Thyroid gland (tissue), 4 donors: Measurements from ENCODE around the gene ZSWIM6. TPM values are rescaled to one million over a fixed set of nuclear protein-coding genes. Genes with fewer than 3 reads are reported as not detected.

ENCODE experiments used
- DNase-seq, 2 donors: peaks; one replicate each; pipeline ENCODE4 v3.0.0-alpha.2; 2019
- H3K27ac ChIP-seq, 3 donors: fragments of 200-600 bp; sonication (generic); 1 replicate in 2 of 3; 2 replicates in 1 of 3; pipeline ENCODE4 v1.5.1; 2016 to 2019; ENCODE audit warnings: mild to moderate bottlenecking in 1 of 3, moderate library complexity in 1 of 3
- H3K27me3 ChIP-seq: fragments of 200-600 bp; sonication (generic); one replicate; pipeline ENCODE4 v1.5.1; 2019
- H3K36me3 ChIP-seq, 2 donors: fragments of 200-600 bp; sonication (generic); one replicate each; pipeline ENCODE4 v1.5.1; 2016 to 2019
- H3K4me1 ChIP-seq, 2 donors: fragments of 200-600 bp; sonication (generic); one replicate each; pipeline ENCODE4 v1.5.1; 2017 to 2019
- H3K4me3 ChIP-seq, 3 donors: fragments of 200-600 bp; sonication (generic); replicated peaks in 1 of 3; 1 replicate in 2 of 3; 2 replicates in 1 of 3; pipeline ENCODE4 v1.5.1; 2016; ENCODE audit warnings: mild to moderate bottlenecking in 1 of 3
- H3K9me3 ChIP-seq: fragments of 200-600 bp; sonication (generic); one replicate; pipeline ENCODE4 v1.5.1; 2017
- POLR2A ChIP-seq, 2 donors: fragments of 450-650 bp; IDR thresholded peaks; one replicate each; pipeline ENCODE4 v1.6.1; 2017; ENCODE audit warnings: antibody characterized with exemption in 2 of 2, mild to moderate bottlenecking in 2 of 2, moderate library complexity in 1 of 2
- WGBS, 2 donors: methylation state at CpG; one replicate each; pipeline ENCODE4 v1.1.5; 2017; 5-methylcytosine and 5-hydroxymethylcytosine counted together
- intact Hi-C: fragments of 100-400 bp; cut with DNase I; formaldehyde crosslinking; loops from one replicate; pipeline ENCODE4 v1.15.1; 2023
- total RNA-seq, 4 donors: library from RNA; depleted of rRNA; stranded (reverse); fragments of >200 nt; gene quantifications; one replicate each; pipeline ENCODE4 v1.2.3, GENCODE V29; 2016
- TF ChIP-seq, protein P1 (sequence below), 6 experiments: fragments of 200-600 bp in 3 of 6; fragments of 450-650 bp in 3 of 6; sonication (generic) in 3 of 6; IDR thresholded peaks; one replicate each; pipeline ENCODE4 v1.5.1; 2016 to 2019; ENCODE audit warnings: antibody characterized with exemption in 6 of 6, mild to moderate bottlenecking in 2 of 6, inconsistent platforms in 1 of 6, moderate library complexity in 1 of 6

Gene ZSWIM6
- total RNA-seq, 4 donors from 2014 or later, result 11.8 to 20.1 (median 14.5) TPM

DNA sequence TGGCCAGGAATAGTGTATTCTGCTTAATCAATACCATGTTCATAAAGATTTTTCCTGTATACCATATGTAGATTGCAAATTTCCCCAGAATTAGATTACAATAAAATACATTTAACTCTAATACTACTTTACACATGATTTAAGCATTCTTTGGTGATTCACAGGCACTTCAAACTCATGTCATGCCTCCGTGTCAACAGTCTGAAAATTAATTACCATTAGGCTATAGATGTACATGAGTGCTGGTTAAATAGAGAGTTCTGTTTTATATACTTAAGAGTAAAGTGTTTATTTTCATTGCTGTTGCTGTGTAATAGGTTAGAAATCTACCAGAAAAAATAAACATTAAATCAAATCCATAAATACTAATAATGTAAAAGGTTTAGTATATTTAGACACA lies 159.8 kb downstream of the ZSWIM6 start:
- TF ChIP-seq POLR2A (IDR thresholded peaks at IDR 0.05), result no peak
- TF ChIP-seq, protein P1, sequence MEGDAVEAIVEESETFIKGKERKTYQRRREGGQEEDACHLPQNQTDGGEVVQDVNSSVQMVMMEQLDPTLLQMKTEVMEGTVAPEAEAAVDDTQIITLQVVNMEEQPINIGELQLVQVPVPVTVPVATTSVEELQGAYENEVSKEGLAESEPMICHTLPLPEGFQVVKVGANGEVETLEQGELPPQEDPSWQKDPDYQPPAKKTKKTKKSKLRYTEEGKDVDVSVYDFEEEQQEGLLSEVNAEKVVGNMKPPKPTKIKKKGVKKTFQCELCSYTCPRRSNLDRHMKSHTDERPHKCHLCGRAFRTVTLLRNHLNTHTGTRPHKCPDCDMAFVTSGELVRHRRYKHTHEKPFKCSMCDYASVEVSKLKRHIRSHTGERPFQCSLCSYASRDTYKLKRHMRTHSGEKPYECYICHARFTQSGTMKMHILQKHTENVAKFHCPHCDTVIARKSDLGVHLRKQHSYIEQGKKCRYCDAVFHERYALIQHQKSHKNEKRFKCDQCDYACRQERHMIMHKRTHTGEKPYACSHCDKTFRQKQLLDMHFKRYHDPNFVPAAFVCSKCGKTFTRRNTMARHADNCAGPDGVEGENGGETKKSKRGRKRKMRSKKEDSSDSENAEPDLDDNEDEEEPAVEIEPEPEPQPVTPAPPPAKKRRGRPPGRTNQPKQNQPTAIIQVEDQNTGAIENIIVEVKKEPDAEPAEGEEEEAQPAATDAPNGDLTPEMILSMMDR (IDR thresholded peaks at IDR 0.05), result no peak
- Histone ChIP-seq H3K36me3 (no peaks in the 10 kb centered on the region), H3K4me1 (peaks cover 0 to 4% of the 10 kb centered on the region in 2 donors)

DNA sequence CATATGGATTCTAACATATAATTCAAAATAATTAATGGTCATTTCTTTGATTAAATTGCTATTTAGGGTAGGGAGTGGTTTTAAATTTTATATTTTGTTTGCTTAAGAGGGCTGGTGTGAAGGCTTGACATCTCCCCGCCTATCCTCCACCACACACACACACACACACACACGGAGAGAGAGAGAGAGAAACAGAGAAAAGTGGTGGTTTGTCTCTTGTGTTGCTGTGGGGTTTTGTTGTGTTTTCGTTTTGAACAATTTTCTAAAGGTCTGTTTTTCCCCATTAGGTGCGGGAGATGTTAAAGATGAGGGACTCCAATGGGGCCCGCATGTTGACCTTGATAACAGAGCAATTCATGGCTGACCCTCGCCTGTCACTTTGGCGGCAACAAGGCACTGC lies 161.9 kb downstream of the ZSWIM6 start:
- intact Hi-C loops, result no loop called here
- 89 to 95% methylated on average over 7 of the region's 7 CpGs for WGBS, 2 donors
- H3K9me3 ChIP-seq, result no peaks in the 10 kb centered on the region

More for the DNA sequence above, 159.8 kb downstream of the ZSWIM6 start:
- intact Hi-C loops, result no loop called here
- Histone ChIP-seq H3K27ac (no peak overlapping the region), H3K9me3 (no peaks in the 10 kb centered on the region), H3K27me3 (no peaks in the 10 kb centered on the region), H3K4me3 (no peak overlapping the region)
- no peak for DNase-seq
- WGBS, 2 donors, result 97 to 100% methylated on average over 1 of the region's 1 CpG

DNA sequence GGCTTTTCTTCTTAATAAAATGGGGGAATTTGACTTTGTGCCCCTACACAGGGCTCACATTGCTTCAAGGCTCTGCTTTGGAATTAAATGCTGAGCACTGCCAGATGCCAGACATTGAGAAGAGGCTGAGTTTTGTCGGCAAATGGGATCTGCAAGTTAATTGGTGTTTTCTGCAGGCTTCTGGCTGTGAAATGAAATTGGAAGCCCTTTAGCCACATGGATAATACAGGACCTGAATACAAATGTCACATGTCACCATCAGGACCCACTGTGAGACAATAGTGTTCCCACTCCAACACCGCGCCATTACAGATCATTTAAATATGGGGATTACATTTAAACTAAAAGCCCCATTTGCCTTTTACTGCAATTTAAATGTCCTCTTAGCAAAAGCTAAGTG lies 164.4 kb downstream of the ZSWIM6 start:
- Histone ChIP-seq H3K27ac (no peak overlapping the region), H3K4me1 (peaks cover 3 to 4% of the 10 kb centered on the region in 2 donors), H3K9me3 (no peaks in the 10 kb centered on the region), H3K4me3 (no peak overlapping the region), H3K27me3 (no peaks in the 10 kb centered on the region), H3K36me3 (no peaks in the 10 kb centered on the region)
- intact Hi-C loops, result no loop called here
- 91 to 93% methylated on average over 3 of the region's 3 CpGs for WGBS, 2 donors
- TF ChIP-seq, protein P1 (IDR thresholded peaks at IDR 0.05), result no peak
- TF ChIP-seq POLR2A (IDR thresholded peaks at IDR 0.05), result no peak
- DNase-seq, result no peak

More for the DNA sequence above, 161.9 kb downstream of the ZSWIM6 start:
- H3K4me1 ChIP-seq, result peaks cover 3 to 4% of the 10 kb centered on the region in 2 donors
- no peaks in the 10 kb centered on the region for H3K27me3 ChIP-seq
- H3K27ac ChIP-seq, result no peak overlapping the region
- TF ChIP-seq POLR2A (IDR thresholded peaks at IDR 0.05), result no peak
- TF ChIP-seq, protein P1 (IDR thresholded peaks at IDR 0.05), result no peak
- DNase-seq, result no peak
- no peak overlapping the region for H3K4me3 ChIP-seq
- H3K36me3 ChIP-seq, result no peaks in the 10 kb centered on the region

DNA sequence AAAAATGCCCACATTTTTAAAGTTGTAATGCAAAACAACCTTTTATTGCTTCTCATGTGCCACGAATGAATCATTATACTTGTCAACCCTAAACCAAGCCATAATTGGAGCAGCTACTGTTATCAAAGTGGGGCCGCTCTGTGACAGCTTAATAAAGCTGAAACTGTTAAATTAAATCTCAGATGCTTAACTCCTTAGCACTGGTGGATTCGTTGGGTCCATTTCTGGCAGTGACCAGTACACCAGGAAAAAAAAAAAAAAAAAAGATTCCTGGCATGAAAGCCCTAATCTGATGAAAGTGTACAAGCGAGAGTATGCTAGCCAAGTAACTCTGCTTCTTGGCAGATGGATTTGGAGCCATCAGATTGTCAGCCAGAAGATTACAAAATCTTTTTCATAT lies 164.8 kb downstream of the ZSWIM6 start:
- Histone ChIP-seq H3K9me3 (no peaks in the 10 kb centered on the region), H3K27me3 (no peaks in the 10 kb centered on the region), H3K36me3 (no peaks in the 10 kb centered on the region), H3K27ac (no peak overlapping the region), H3K4me3 (no peak overlapping the region), H3K4me1 (peaks cover 3 to 4% of the 10 kb centered on the region in 2 donors)
- no peak for TF ChIP-seq POLR2A (IDR thresholded peaks at IDR 0.05)
- TF ChIP-seq, protein P1 (IDR thresholded peaks at IDR 0.05), result no peak
- no peak for DNase-seq
- 67 to 75% methylated on average over 4 of the region's 4 CpGs for WGBS, 2 donors
- intact Hi-C loops, result no loop called here

DNA sequence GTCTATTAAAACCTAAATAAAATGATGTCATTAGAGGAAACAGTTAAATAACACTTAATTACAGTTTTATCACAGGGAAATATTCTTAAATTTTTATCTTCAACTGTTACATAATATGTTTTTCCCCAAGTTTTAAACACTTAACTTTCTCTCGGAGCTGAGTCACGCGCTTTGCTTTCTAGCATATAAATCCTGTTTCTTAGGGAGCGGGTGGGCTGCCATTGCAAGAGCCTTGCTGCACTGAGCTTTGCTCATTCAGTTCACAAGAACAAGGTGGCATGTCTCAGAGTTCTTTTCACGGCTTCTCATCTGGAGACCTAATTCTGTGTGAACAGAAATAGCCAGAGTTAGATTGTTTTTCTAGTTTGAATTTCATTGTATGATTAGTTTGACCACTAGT lies 166.1 kb downstream of the ZSWIM6 start:
- no peaks in the 10 kb centered on the region for H3K9me3 ChIP-seq
- H3K4me3 ChIP-seq, result no peak overlapping the region
- 95 to 96% methylated on average over 5 of the region's 5 CpGs for WGBS, 2 donors
- peaks cover 3 to 4% of the 10 kb centered on the region in 2 donors for H3K4me1 ChIP-seq
- intact Hi-C loops, result no loop called here
- H3K27ac ChIP-seq, result no peak overlapping the region
- DNase-seq, result no peak
- no peaks in the 10 kb centered on the region for H3K27me3 ChIP-seq
- TF ChIP-seq, protein P1 (IDR thresholded peaks at IDR 0.05), result no peak
- no peak for TF ChIP-seq POLR2A (IDR thresholded peaks at IDR 0.05)
- H3K36me3 ChIP-seq, result no peaks in the 10 kb centered on the region
